SK-N-SH (cell line): Measurements from ENCODE around the gene DENND6B.

Experiments
- EP300 ChIP-seq, 2 experiments: IDR thresholded peaks; 2 replicates each; pipeline versions ENCODE4 v1.4.0 to v1.6.1; 2012; ENCODE audit warnings: borderline replicate concordance in 1 of 2, low read depth in 1 of 2, low read length in 1 of 2
- FOSL2 ChIP-seq: IDR thresholded peaks from 2 replicates; pipeline ENCODE4 v1.4.0; 2012; ENCODE audit warnings: low read depth, mild to moderate bottlenecking, moderate library complexity, borderline replicate concordance
- GABPA ChIP-seq: IDR thresholded peaks from 2 replicates; pipeline ENCODE4 v1.4.0; 2012; ENCODE audit warnings: low read depth, mild to moderate bottlenecking
- JUND ChIP-seq: IDR thresholded peaks from 2 replicates; pipeline ENCODE4 v1.4.0; 2012
- MXI1 ChIP-seq: IDR thresholded peaks from 2 replicates; pipeline ENCODE4 v1.6.1; 2012; ENCODE audit warnings: mild to moderate bottlenecking, low read depth, low read length, improper control_type of control experiment
- NRF1 ChIP-seq: IDR thresholded peaks from 2 replicates; pipeline ENCODE4 v1.6.1; 2012; ENCODE audit warnings: low read depth, mild to moderate bottlenecking, low read length
- POLR2AphosphoS5 ChIP-seq: IDR thresholded peaks from 2 replicates; pipeline ENCODE4 v1.6.1; 2012; ENCODE audit warnings: low read depth, low read length
- TEAD4 ChIP-seq: IDR thresholded peaks from 2 replicates; pipeline ENCODE4 v1.4.0; 2012; ENCODE audit warnings: mild to moderate bottlenecking, borderline replicate concordance; ENCODE audit not compliant: insufficient read depth
- TF ChIP-seq, protein P1 (sequence below): fragments of 200-600 bp; sonication (generic); IDR thresholded peaks from 2 replicates; pipeline ENCODE4 v1.6.1; 2017; ENCODE audit warnings: antibody characterized with exemption, mild to moderate bottlenecking, moderate library complexity
- TF ChIP-seq, protein P2 (sequence below): IDR thresholded peaks from 2 replicates; pipeline ENCODE4 v1.6.1; 2012; ENCODE audit warnings: mild to moderate bottlenecking, low read depth, low read length, moderate library complexity
- TF ChIP-seq, protein P3 (sequence below): IDR thresholded peaks from 2 replicates; pipeline ENCODE4 v1.4.0; 2012; ENCODE audit warnings: low read depth, borderline replicate concordance

DNA sequence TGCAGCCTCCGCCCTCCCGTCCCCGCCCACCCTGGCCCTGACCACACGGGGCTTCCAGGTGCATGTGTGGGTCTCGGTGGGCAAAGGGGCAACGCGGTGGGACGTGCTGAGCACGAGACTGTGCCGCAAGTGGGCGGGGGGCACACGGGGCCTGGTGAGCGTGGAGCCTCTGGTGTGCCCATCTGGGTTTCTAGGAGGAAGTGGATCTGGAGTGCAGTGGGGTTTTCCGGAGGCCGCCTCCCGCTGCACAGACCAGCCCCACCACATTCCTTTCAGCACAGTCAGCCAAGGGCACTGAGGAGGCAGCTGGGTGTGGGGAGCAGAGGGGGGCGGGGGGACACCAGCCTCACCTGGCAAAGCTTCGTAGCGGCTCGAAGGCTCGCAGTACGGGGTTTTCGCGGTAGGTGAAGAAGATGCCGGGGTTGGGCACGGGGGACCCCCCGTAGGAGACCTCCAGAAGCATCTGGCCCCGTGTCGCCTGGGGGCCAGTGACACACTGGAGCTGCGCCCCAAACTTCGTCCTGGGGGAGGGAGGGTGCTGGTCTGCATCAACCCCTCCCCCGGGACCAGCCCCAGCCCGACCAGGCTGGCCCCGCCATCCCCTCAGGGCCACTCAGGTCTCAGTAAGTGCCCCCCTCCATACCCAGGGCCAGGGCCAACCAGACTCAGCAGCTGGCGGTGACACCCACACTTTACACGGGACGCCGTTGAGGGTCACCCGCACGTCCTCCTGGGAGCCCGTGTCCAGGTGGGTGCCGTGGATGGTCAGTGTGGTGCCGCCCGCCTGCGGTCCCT, 44.3 kb downstream of the DENND6B start:
- TF ChIP-seq, protein P1, sequence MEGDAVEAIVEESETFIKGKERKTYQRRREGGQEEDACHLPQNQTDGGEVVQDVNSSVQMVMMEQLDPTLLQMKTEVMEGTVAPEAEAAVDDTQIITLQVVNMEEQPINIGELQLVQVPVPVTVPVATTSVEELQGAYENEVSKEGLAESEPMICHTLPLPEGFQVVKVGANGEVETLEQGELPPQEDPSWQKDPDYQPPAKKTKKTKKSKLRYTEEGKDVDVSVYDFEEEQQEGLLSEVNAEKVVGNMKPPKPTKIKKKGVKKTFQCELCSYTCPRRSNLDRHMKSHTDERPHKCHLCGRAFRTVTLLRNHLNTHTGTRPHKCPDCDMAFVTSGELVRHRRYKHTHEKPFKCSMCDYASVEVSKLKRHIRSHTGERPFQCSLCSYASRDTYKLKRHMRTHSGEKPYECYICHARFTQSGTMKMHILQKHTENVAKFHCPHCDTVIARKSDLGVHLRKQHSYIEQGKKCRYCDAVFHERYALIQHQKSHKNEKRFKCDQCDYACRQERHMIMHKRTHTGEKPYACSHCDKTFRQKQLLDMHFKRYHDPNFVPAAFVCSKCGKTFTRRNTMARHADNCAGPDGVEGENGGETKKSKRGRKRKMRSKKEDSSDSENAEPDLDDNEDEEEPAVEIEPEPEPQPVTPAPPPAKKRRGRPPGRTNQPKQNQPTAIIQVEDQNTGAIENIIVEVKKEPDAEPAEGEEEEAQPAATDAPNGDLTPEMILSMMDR, result no peak
- TF ChIP-seq, protein P2, sequence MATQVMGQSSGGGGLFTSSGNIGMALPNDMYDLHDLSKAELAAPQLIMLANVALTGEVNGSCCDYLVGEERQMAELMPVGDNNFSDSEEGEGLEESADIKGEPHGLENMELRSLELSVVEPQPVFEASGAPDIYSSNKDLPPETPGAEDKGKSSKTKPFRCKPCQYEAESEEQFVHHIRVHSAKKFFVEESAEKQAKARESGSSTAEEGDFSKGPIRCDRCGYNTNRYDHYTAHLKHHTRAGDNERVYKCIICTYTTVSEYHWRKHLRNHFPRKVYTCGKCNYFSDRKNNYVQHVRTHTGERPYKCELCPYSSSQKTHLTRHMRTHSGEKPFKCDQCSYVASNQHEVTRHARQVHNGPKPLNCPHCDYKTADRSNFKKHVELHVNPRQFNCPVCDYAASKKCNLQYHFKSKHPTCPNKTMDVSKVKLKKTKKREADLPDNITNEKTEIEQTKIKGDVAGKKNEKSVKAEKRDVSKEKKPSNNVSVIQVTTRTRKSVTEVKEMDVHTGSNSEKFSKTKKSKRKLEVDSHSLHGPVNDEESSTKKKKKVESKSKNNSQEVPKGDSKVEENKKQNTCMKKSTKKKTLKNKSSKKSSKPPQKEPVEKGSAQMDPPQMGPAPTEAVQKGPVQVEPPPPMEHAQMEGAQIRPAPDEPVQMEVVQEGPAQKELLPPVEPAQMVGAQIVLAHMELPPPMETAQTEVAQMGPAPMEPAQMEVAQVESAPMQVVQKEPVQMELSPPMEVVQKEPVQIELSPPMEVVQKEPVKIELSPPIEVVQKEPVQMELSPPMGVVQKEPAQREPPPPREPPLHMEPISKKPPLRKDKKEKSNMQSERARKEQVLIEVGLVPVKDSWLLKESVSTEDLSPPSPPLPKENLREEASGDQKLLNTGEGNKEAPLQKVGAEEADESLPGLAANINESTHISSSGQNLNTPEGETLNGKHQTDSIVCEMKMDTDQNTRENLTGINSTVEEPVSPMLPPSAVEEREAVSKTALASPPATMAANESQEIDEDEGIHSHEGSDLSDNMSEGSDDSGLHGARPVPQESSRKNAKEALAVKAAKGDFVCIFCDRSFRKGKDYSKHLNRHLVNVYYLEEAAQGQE, result peak; percentile 27; the same call in 1 of the 2 replicates
- TF ChIP-seq NRF1 (no peak), EP300 (IDR thresholded peaks at IDR 0.05; ENCODE audit: borderline replicate concordance in 1 of 2, low read depth in 1 of 2, low read length in 1 of 2) (peak in 1 of 2 experiments; percentile 60; a peak in 1 of 4 replicates), GABPA (0 out of 2 replicates have a peak, but pooled peaks have one; percentile 47), JUND (peak; percentile 75; the same call in 1 of the 2 replicates), MXI1 (no peak), POLR2AphosphoS5 (0 out of 2 replicates have a peak, but pooled peaks have one; percentile 39), TEAD4 (peak; percentile 72; the same call in 1 of the 2 replicates), FOSL2 (peak; percentile 85; the same call in 1 of the 2 replicates)
- TF ChIP-seq, protein P3, sequence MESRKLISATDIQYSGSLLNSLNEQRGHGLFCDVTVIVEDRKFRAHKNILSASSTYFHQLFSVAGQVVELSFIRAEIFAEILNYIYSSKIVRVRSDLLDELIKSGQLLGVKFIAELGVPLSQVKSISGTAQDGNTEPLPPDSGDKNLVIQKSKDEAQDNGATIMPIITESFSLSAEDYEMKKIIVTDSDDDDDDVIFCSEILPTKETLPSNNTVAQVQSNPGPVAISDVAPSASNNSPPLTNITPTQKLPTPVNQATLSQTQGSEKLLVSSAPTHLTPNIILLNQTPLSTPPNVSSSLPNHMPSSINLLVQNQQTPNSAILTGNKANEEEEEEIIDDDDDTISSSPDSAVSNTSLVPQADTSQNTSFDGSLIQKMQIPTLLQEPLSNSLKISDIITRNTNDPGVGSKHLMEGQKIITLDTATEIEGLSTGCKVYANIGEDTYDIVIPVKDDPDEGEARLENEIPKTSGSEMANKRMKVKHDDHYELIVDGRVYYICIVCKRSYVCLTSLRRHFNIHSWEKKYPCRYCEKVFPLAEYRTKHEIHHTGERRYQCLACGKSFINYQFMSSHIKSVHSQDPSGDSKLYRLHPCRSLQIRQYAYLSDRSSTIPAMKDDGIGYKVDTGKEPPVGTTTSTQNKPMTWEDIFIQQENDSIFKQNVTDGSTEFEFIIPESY, result no peak
